SIG-M5 treated with dmso at 0.1 percent for 504 hours (cell line): ENCODE measurements around the gene SBF2.
"Not testable (repeated sequence)": the region's sequence is repeated elsewhere in the genome, so short reads cannot be mapped to it uniquely, and the experiment has no call there.

Source experiments
- DNase-seq: peaks from one replicate; lab custom pipeline; 2025; ENCODE audit not compliant: unreplicated experiment; lab: John Stamatoyannopoulos, UW

The SBF2 gene

GRCh38 chr11:9969068-9969467, 325.0 kb downstream of the SBF2 start:
- no peak for DNase-seq

GRCh38 chr11:9962722-9963121, 331.3 kb downstream of the SBF2 start:
- no peak for DNase-seq

- no peak for DNase-seq
Observed at GRCh38 chr11:9957072-9957471, 336.9 kb downstream of the SBF2 start.

GRCh38 chr11:9956483-9956882, 337.5 kb downstream of the SBF2 start:
- no peak for DNase-seq

GRCh38 chr11:9955391-9955790, 338.6 kb downstream of the SBF2 start:
- DNase-seq, result no peak

GRCh38 chr11:9953994-9954626, 339.9 kb downstream of the SBF2 start:
- DNase-seq, result no peak

- DNase-seq, result no peak
Observed at GRCh38 chr11:9952511-9953196, 341.4 kb downstream of the SBF2 start.

GRCh38 chr11:9951807-9952206, 342.2 kb downstream of the SBF2 start:
- DNase-seq, result no peak

GRCh38 chr11:9950462-9950861, 343.6 kb downstream of the SBF2 start:
- no peak for DNase-seq

GRCh38 chr11:9947231-9947864, 346.7 kb downstream of the SBF2 start:
- DNase-seq, result no peak

GRCh38 chr11:9945680-9946079, 348.3 kb downstream of the SBF2 start:
- not testable (repeated sequence) for DNase-seq

GRCh38 chr11:9943386-9944110, 350.5 kb downstream of the SBF2 start:
- DNase-seq, result no peak

- no peak for DNase-seq
Observed at GRCh38 chr11:9941991-9942390, 352.0 kb downstream of the SBF2 start.

- not testable (repeated sequence) for DNase-seq
Observed at GRCh38 chr11:9939150-9939549, 354.9 kb downstream of the SBF2 start.

- DNase-seq, result no peak
Observed at GRCh38 chr11:9936754-9937153, 357.3 kb downstream of the SBF2 start.

- DNase-seq, result not testable (repeated sequence)
Observed at GRCh38 chr11:9932843-9933242, 361.2 kb downstream of the SBF2 start.

GRCh38 chr11:9930562-9931331, 363.3 kb downstream of the SBF2 start:
- DNase-seq, result not testable (repeated sequence)

GRCh38 chr11:9927670-9928069, 366.3 kb downstream of the SBF2 start:
- no peak for DNase-seq

GRCh38 chr11:9923280-9923679, 370.7 kb downstream of the SBF2 start:
- no peak for DNase-seq

- no peak for DNase-seq
Observed at GRCh38 chr11:9922806-9923205, 371.2 kb downstream of the SBF2 start.

- DNase-seq, result no peak
Observed at GRCh38 chr11:9916480-9916879, 377.5 kb downstream of the SBF2 start.
